HG02981 (cell line): ENCODE measurements around the gene GIMAP7.

Experiments
- ATAC-seq: cut with Tn5 transposase; IDR thresholded peaks from one replicate; pipeline ENCODE4 v1.9.1; 2021; ENCODE audit warnings: mild to moderate bottlenecking, moderate library complexity; ENCODE audit not compliant: unreplicated experiment

The GIMAP7 gene

GRCh38 chr7:150568714-150569113 lies 54.0 kb downstream of the GIMAP7 start:
- no peak for ATAC-seq

- ATAC-seq, result no peak
Observed at GRCh38 chr7:150569245-150569955, 54.7 kb downstream of the GIMAP7 start.
